CD4-positive, alpha-beta T cell treated with Interleukin-4 for 4 hours (primary cell): ENCODE results near the gene ADRA2B.

Experiments
- DNase-seq: peaks from one replicate; pipeline ENCODE4 v3.0.0-alpha.2; 2020

The ADRA2B gene

DNA sequence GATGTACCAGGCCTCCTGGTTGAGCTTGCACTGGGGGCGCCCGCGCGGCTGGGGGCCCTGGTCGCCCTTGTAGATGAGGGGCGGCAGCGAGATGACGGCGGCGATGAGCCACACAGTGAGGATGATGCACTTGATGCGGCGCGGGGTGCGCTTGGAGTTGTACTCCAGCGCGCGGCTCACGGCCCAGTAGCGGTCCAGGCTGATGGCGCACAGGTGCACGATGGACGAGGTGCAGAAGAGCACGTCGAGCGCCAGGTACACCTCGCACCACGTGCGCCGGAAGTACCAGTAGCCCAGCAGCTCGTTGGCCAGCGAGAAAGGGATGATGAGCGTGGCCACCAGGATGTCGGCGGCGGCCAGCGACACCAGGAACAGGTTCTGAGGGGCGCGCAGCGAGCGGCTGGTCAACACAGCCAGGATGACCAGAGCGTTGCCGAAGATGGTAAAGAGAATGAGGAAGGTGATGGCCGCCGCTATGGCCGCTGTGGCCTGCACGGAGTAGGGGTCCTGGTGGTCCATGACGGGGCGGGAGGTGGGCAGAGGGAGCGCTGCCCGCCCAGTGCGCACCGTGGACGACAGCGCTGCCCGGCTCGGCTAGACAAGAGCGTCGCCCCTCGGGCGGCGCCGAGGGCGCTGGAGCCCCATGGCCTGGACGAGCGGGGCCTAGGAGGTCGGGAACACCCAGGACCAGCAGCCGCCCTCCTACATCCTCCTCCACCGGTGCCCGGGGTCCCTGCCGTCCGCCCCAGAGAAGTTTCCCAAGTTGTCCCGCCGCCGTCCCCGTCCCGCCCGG lies 544 bp downstream of the ADRA2B start:
- no peak for DNase-seq

- DNase-seq, result no peak
Measured at GRCh38 chr2:96114903-96115581, 1.3 kb downstream of the ADRA2B start.

- no peak for DNase-seq
Measured at GRCh38 chr2:96114546-96114902, 1.8 kb downstream of the ADRA2B start.

DNA sequence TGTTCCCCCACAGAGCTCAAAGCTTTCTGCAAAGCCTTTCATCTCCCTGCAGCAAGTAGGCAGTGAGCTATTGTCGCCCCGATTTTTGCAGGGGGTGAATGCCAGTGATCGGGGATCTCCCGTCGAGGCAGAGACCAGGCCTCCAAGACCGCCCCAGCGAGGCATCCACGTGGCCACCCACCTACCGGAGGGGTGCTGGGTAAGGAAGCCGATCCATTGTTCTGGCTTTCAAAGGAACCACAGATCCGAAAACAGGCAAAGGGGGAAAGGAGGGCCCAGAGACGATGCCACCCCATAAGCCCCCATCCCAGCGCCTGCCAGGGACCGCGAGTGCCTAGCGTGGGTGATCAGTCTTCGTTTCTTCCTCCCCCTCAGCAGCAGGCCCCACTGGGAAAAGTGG lies 2.4 kb downstream of the ADRA2B start:
- DNase-seq, result no peak

- no peak for DNase-seq
Measured at GRCh38 chr2:96113367-96113677, 3.0 kb downstream of the ADRA2B start.

DNA sequence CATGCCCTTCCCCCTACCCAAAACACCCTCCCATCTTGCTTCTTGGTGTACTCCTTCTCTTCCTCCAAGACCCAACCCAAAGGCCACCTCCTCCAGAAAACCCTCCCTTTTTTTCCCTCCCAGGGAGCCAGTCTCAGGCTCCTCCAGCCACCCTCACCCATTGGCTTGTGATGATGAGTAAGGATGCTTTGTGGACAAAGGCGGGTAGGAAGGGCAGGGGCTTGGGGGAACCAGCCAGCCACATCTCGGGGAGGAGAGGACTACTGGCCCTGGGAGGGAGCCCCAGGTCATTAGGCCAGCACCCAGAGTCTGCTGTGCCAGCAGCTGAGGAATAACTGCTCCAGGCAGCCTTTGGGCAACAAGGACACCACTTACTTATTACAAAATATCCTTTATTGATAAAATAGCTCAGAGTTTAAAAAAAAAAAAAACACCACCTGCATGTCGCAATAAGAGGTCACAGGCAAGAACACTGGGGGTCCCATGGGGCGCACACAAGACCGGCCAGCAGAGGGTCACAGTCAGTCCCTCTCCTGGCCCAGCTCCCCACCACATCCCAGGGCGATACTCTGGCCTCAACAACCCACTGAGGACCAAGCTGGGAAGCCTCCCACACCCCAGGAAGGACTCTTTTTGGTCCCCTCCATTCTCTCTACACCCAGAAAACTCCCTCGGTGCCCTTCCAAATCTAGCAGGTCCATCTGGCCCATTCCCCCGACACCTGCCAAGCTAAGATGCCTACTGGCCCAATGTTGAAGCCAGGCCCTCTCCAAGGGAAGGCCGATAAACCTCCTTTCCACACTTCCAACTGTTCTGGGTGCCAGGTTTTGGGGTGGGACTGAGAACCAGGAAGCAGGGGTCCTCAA lies 3.6 kb downstream of the ADRA2B start:
- no peak for DNase-seq

DNA sequence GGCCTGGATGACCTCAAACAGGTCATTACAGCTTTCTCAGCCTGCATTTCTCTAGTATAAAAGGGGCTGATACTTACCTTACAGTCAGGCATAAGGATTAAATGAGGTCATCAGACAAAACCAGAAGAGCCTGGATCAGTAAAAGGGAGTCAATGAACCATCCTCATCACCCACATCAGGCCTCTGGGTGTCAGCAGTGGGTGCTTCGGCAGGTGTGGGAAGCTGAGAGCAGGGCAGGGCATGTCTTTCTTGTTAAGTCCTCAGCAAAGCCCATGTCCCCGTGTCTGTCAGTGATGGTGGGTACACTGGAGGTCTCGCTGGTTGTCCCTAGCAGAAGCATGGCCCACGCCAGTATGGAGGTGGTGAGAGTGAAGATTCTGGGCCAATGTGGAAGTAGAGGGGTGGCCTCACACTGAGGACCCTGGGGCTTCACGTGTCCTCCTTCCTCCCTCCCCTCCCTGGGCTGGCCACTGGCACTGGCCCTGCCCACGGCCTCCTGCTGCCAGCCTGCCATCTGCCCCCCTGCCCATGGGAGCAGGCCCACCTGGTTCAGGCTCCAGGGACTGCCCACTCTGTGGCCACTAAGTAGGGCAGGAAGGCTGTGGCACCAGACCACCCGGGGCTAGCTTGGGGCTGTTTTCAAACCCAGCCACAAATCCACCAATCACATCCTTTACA lies 4.4 kb downstream of the ADRA2B start:
- no peak for DNase-seq

DNA sequence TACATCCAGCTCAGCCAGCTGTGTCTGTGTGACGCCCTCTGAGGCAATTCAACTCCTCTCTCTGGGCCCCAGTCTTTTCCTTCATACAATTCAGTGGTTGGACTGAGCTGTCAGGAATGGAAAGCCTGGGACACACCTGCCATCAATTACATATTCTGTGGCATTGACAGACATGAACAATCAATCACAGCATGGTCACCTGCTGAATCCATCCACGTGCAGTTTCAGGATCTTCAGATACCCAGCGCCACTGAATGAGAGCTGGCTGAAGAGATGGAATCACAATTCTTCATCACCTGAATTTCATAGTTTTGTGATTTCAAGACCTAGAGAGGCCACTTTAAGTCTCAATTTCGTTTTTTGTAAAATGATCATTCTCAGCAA lies 5.1 kb downstream of the ADRA2B start:
- DNase-seq, result no peak

GRCh38 chr2:96110621-96111256 lies 5.6 kb downstream of the ADRA2B start:
- DNase-seq, result no peak

DNA sequence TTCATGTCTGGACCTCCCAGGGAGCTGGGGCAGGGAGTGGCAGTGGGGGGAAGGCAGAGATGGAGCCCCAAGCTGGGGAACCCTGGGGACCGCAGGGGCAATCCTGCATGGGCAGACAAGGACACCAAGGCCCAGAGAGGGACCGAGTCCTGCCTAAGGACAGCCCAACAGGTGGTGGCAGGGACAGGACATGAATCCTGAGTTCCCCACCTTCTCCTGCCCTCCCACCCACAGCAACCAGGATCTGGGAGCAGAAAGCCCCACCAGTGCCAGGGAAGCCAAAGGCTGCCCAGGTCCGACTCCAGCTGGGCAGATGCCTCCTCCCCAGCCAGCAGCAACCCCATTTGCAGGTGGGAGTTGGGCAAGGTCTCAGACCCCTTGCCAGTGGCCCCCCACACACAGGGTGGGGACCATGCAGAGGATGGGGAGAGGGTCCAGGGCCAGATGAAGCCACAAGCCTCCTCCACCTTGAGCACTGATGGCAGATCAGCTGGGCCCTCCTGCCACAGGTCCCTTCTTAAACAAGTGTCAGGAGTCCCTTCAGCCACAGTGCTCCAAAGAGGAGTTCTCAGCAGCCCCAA lies 6.3 kb downstream of the ADRA2B start:
- no peak for DNase-seq

DNA sequence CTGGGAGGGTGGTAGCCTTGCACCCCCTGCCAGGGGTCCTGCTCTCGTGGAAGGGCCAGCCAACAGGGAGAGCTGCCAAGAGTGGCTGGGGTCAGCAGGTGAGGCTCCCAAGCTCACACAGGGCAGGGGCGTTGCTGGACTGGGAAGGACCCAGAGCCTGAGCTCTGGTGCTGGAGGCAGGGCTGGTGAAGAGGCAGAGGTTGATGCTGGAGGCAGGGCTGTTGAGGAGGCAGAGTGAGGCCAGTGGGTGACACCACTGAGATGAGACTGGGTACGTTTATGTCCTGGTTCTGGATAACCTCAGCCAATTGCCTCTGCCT lies 7.0 kb downstream of the ADRA2B start:
- DNase-seq, result no peak

- no peak for DNase-seq
Measured at GRCh38 chr2:96108541-96109360, 7.6 kb downstream of the ADRA2B start.

DNA sequence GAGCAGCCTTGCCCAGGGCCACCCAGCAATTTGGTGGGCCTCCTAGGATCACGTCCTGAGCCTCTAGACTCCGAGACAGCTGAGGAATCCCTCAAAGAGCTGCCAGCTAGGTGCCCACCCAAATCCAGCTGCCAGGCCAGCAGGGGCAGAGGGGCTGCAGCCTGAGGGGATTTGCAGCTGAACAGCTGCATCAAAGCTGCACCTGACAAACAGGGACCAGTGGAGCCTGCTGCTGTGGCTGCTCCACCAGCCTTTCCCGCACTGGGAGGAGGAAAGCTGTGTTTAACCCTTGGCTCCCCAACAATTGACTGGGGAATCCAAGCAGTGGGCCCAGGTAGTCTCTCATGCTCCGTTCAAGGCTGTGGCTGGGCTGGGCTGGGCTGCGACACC lies 8.2 kb downstream of the ADRA2B start:
- DNase-seq, result no peak

GRCh38 chr2:96107708-96108065 lies 8.7 kb downstream of the ADRA2B start:
- no peak for DNase-seq

DNA sequence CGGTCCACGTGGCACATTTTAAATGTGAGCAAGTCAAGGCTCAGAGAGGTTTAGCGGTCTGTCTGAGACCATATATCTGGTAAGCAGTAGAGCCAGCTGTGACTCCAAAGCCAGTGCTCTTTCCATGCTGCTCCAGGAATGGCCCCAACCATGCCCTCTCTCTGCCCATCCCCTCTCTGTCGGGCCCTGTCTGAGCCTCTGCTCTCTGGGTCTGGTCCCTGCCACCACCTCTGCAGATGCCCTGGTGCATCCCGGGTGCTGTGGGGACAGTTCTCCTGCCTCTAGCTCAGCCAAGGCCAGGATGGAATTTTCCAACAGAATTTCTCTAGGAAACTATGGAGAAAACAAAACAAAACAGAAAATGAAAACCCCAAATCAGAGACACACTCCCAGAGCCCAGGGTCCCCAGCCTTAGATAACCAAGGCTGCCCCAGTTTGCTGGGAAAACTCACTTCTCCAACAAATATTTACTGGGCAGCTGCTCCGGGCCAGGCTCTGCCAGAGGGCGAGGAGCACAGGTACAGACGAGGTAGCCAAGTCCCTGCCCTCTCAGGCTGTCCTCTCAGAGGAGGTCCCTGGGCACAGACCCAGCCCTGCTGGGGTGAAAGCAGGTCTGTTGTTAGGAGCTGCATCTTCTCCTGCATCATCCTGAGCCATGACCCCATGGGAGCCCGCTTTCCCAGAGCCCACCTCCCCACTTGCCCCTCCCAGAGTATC lies 9.2 kb downstream of the ADRA2B start:
- DNase-seq, result no peak

GRCh38 chr2:96105994-96106715 lies 10.2 kb downstream of the ADRA2B start:
- DNase-seq, result no peak

DNA sequence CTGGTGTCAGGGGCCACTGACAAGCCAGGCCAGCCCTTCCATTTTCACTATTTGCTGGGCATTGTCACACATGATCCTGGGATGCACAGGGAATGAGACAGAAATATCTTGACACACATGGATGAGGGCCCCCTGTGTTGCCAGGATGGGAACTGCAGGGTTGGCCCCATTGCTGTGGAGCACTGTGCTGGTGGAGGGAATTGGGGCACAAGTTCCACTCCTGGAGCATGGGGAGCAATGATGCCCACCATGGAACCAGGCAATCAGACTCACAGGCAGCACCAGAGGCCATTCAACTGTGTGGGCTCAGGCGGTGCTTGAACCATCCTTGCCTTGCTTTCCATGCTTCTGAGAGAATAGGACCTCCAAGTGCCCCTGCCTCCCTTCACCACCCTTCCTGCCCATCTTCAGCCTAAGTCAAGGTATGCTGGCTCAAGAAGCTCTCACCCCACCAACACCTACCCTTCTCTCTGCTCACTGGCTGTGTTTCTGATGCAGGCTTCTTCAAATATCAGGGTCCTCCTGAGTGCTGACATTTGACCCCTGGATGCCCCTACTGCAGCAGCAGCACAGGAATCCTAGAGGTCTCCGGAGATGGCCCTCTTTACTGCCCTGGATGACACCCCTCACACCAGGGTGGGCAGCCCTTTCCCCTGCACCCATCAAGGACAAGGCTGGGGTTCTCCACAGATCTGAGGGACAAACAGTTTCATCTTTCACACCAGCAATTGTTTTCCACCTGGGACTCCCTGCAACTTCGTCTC lies 11.0 kb downstream of the ADRA2B start:
- no peak for DNase-seq

DNA sequence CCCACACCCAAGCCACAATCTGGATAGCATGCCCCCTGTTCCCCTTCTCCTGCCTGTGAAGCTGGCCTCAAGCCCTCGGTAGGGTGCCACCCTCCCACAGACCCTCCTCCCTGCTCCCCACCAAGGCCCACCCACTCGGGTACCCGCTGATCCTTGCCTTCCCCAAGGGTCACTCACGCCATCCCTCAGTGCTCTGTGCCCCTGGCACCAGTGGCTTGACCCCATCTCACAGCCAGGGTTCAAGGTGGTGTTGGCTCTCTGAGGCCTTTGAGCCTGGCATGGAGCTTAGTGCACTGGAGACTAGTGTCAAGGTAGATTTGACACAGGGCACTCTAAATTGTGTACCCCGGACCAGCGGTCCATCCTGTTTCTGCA lies 11.9 kb downstream of the ADRA2B start:
- DNase-seq, result no peak

GRCh38 chr2:96103761-96104486 lies 12.4 kb downstream of the ADRA2B start:
- no peak for DNase-seq
